Measurements from ENCODE around the gene NCOA3. TPM values are rescaled to one million over a fixed set of nuclear protein-coding genes. Genes with fewer than 3 reads are reported as not detected.

The NCOA3 gene
- total and polyA plus RNA-seq, 2 donors: 11.4 to 20.3 TPM

DNA sequence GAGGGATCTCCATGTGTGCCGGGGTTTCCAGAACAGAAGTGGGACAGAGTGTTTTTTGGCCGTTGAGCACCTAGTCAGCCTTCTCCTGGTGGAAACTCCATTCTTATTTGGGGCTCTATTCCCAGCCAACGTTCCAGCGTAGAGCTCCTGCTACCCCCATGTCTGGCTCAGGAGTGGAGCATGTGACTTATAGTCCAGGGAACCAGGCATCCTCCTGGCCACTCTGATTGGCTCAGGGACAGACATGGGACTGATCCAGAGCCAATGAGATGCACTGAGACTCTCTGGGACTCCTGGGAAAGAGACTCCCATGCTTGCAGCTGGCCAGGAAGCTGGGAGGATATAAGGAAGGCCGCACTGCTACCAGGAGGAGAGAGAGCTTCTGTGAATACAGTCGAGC lies 196.5 kb downstream of the NCOA3 start:
- H3K9me3 ChIP-seq (ENCODE audit: control insufficient read depth in 2 of 2, insufficient read depth in 1 of 2, low read length in 1 of 2): peaks cover 0 to 11% of the 10 kb centered on the region in 2 donors
- H3K4me1 ChIP-seq (ENCODE audit: control insufficient read depth in 2 of 2, insufficient read depth in 2 of 2, low read length in 2 of 2): no peaks in the 10 kb centered on the region
- H3K4me3 ChIP-seq (ENCODE audit: low read length in 2 of 2): no peak overlapping the region
- no peaks in the 10 kb centered on the region for H3K27me3 ChIP-seq (ENCODE audit: control insufficient read depth in 2 of 2, insufficient read depth in 1 of 2, low read length in 1 of 2)
- no peak overlapping the region for H3K27ac ChIP-seq (ENCODE audit: low read depth in 1 of 2, low read length in 1 of 2)
- H3K36me3 ChIP-seq (ENCODE audit: control insufficient read depth in 2 of 2, insufficient read depth in 2 of 2, low read length in 1 of 2): no peaks in the 10 kb centered on the region
- DNase-seq (ENCODE audit: low read depth in 6 of 9, low spot score in 9 of 9): no peak
- WGBS: 97% methylated on average over 6 of the region's 6 CpGs

DNA sequence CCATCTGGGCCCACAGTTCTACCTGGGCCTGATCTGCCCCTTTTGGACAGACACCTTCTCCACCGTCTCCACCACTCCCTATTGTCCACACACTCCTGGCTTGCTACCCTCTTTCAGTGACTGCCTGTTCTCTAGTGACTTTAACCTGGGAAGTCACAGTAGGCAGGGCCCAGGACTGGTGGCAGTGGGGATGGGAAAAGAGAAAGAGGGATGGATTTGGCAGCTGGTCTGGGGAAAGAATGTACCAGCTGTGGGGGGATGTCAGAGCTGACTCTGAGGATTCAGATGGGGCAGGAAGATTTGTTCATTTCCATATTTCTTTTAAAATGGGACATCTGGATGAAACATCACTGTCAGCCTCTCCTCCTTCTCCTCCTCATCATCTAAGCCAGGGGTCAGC lies 198.1 kb downstream of the NCOA3 start:
- H3K27ac ChIP-seq (ENCODE audit: low read depth in 1 of 2, low read length in 1 of 2): no peak overlapping the region
- no peak overlapping the region for H3K4me3 ChIP-seq (ENCODE audit: low read length in 2 of 2)
- no peak for DNase-seq (ENCODE audit: low read depth in 6 of 9, low spot score in 9 of 9)
- H3K36me3 ChIP-seq (ENCODE audit: control insufficient read depth in 2 of 2, insufficient read depth in 2 of 2, low read length in 1 of 2): no peaks in the 10 kb centered on the region
- H3K27me3 ChIP-seq (ENCODE audit: control insufficient read depth in 2 of 2, insufficient read depth in 1 of 2, low read length in 1 of 2): no peaks in the 10 kb centered on the region
- 95% methylated on average over 1 of the region's 1 CpG for whole genome bisulfite sequencing
- H3K9me3 ChIP-seq (ENCODE audit: control insufficient read depth in 2 of 2, insufficient read depth in 1 of 2, low read length in 1 of 2): no peaks in the 10 kb centered on the region
- no peaks in the 10 kb centered on the region for H3K4me1 ChIP-seq (ENCODE audit: control insufficient read depth in 2 of 2, insufficient read depth in 2 of 2, low read length in 2 of 2)

DNA sequence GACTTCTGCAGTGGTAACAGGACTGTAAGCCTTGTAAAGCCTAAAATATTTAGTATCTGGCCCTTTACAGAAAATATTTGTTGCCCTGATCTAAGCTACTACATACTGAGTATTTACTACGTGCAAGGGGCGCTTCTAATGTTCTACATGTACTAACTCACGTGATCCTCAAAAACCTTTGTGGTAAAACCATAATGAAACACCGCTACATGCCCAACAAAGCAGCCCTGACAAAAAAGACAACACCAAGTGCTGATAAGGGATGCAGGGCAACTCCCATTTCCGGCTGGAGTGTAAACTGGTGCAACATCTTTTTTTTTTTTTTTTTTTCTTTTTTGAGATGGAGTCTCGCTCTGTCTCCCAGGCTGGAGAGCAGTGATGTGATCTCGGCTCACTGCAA lies 198.6 kb downstream of the NCOA3 start:
- Histone ChIP-seq H3K4me3 (ENCODE audit: low read length in 2 of 2) (no peak overlapping the region), H3K27ac (ENCODE audit: low read depth in 1 of 2, low read length in 1 of 2) (no peak overlapping the region), H3K27me3 (ENCODE audit: control insufficient read depth in 2 of 2, insufficient read depth in 1 of 2, low read length in 1 of 2) (no peaks in the 10 kb centered on the region), H3K4me1 (ENCODE audit: control insufficient read depth in 2 of 2, insufficient read depth in 2 of 2, low read length in 2 of 2) (no peaks in the 10 kb centered on the region), H3K9me3 (ENCODE audit: control insufficient read depth in 2 of 2, insufficient read depth in 1 of 2, low read length in 1 of 2) (no peaks in the 10 kb centered on the region), H3K36me3 (ENCODE audit: control insufficient read depth in 2 of 2, insufficient read depth in 2 of 2, low read length in 1 of 2) (no peaks in the 10 kb centered on the region)
- WGBS: 83% methylated on average over 7 of the region's 7 CpGs
- DNase-seq (ENCODE audit: low read depth in 6 of 9, low spot score in 9 of 9): no peak

DNA sequence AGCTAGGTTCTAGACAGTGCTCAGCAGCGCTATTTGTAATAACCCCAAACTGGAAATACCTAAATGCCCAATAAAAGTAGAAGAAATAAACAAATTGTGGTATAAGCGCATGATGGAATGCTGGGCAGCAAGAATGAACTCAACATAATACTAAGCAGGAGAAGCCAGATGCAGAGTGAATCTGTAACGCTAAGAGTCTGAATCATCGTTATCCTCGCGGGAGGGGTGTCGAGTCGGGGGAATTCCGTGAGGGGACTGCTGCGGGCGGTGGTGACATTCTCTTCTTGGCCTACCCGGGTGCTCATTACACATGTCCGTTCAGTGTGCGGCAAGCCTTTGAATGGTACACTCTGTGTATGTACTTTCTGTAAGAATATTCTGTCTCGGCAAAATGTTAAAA lies 199.9 kb downstream of the NCOA3 start:
- WGBS: 97% methylated on average over 15 of the region's 15 CpGs
- Histone ChIP-seq H3K4me3 (ENCODE audit: low read length in 2 of 2) (no peak overlapping the region), H3K27ac (ENCODE audit: low read depth in 1 of 2, low read length in 1 of 2) (no peak overlapping the region), H3K27me3 (ENCODE audit: control insufficient read depth in 2 of 2, insufficient read depth in 1 of 2, low read length in 1 of 2) (no peaks in the 10 kb centered on the region), H3K4me1 (ENCODE audit: control insufficient read depth in 2 of 2, insufficient read depth in 2 of 2, low read length in 2 of 2) (no peaks in the 10 kb centered on the region), H3K9me3 (ENCODE audit: control insufficient read depth in 2 of 2, insufficient read depth in 1 of 2, low read length in 1 of 2) (no peaks in the 10 kb centered on the region), H3K36me3 (ENCODE audit: control insufficient read depth in 2 of 2, insufficient read depth in 2 of 2, low read length in 1 of 2) (no peaks in the 10 kb centered on the region)
- DNase-seq (ENCODE audit: low read depth in 6 of 9, low spot score in 9 of 9): no peak

DNA sequence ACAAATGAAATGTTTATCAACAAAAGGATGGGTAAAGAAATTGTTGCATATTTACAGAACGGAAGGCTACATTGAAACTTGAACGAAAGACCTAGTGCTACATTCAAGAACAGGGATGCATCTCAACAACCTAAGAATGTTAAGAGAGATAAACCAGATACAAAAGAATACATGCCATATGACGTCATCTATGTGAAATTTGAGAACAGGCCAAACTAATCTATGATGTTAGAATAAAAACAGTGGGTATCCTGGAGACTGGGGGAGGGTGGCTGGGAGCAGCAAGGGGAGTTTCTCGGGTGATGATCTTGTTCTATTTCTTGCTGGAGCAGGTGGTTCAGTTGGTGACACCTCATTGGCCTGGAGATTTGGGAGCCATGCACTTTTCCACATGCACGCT lies 202.1 kb downstream of the NCOA3 start:
- H3K27ac ChIP-seq (ENCODE audit: low read depth in 1 of 2, low read length in 1 of 2): no peak overlapping the region
- 88% methylated on average over 5 of the region's 5 CpGs for WGBS
- no peaks in the 10 kb centered on the region for H3K36me3 ChIP-seq (ENCODE audit: control insufficient read depth in 2 of 2, insufficient read depth in 2 of 2, low read length in 1 of 2)
- no peaks in the 10 kb centered on the region for H3K4me1 ChIP-seq (ENCODE audit: control insufficient read depth in 2 of 2, insufficient read depth in 2 of 2, low read length in 2 of 2)
- H3K9me3 ChIP-seq (ENCODE audit: control insufficient read depth in 2 of 2, insufficient read depth in 1 of 2, low read length in 1 of 2): no peaks in the 10 kb centered on the region
- DNase-seq (ENCODE audit: low read depth in 6 of 9, low spot score in 9 of 9): no peak
- no peaks in the 10 kb centered on the region for H3K27me3 ChIP-seq (ENCODE audit: control insufficient read depth in 2 of 2, insufficient read depth in 1 of 2, low read length in 1 of 2)
- H3K4me3 ChIP-seq (ENCODE audit: low read length in 2 of 2): no peak overlapping the region

- DNase-seq (ENCODE audit: low read depth in 6 of 9, low spot score in 9 of 9): no peak
- Histone ChIP-seq H3K9me3 (ENCODE audit: control insufficient read depth in 2 of 2, insufficient read depth in 1 of 2, low read length in 1 of 2) (no peaks in the 10 kb centered on the region), H3K27ac (ENCODE audit: low read depth in 1 of 2, low read length in 1 of 2) (no peak overlapping the region), H3K4me3 (ENCODE audit: low read length in 2 of 2) (no peak overlapping the region), H3K27me3 (ENCODE audit: control insufficient read depth in 2 of 2, insufficient read depth in 1 of 2, low read length in 1 of 2) (no peaks in the 10 kb centered on the region), H3K36me3 (ENCODE audit: control insufficient read depth in 2 of 2, insufficient read depth in 2 of 2, low read length in 1 of 2) (no peaks in the 10 kb centered on the region), H3K4me1 (ENCODE audit: control insufficient read depth in 2 of 2, insufficient read depth in 2 of 2, low read length in 2 of 2) (no peaks in the 10 kb centered on the region)
- WGBS: 94% methylated on average over 15 of the region's 15 CpGs
Observed at GRCh38 chr20:47704746-47705496, 203.2 kb downstream of the NCOA3 start.

DNA sequence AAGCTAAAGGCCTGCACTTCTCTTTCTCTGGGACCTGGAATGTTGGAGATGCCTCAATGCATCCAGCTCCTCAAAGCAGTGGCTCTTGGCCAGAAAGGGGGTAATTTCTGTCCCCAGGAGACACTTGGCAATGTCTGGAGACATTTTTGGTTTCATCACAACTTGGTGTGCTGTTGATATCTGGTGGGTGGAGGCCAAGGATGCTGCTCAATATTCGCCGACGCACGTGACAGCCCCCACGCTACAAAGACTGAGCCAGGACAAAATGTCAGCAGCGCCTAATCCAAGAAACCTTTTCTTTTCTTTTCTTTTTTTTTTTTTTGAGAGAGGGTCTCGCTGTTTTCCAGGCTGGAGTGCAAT lies 203.8 kb downstream of the NCOA3 start:
- Histone ChIP-seq H3K36me3 (ENCODE audit: control insufficient read depth in 2 of 2, insufficient read depth in 2 of 2, low read length in 1 of 2) (no peaks in the 10 kb centered on the region), H3K9me3 (ENCODE audit: control insufficient read depth in 2 of 2, insufficient read depth in 1 of 2, low read length in 1 of 2) (no peaks in the 10 kb centered on the region), H3K27ac (ENCODE audit: low read depth in 1 of 2, low read length in 1 of 2) (no peak overlapping the region), H3K4me1 (ENCODE audit: control insufficient read depth in 2 of 2, insufficient read depth in 2 of 2, low read length in 2 of 2) (no peaks in the 10 kb centered on the region), H3K4me3 (ENCODE audit: low read length in 2 of 2) (no peak overlapping the region), H3K27me3 (ENCODE audit: control insufficient read depth in 2 of 2, insufficient read depth in 1 of 2, low read length in 1 of 2) (no peaks in the 10 kb centered on the region)
- WGBS: 97% methylated on average over 7 of the region's 7 CpGs
- no peak for DNase-seq (ENCODE audit: low read depth in 6 of 9, low spot score in 9 of 9)

- H3K4me1 ChIP-seq (ENCODE audit: control insufficient read depth in 2 of 2, insufficient read depth in 2 of 2, low read length in 2 of 2): no peaks in the 10 kb centered on the region
- H3K27me3 ChIP-seq (ENCODE audit: control insufficient read depth in 2 of 2, insufficient read depth in 1 of 2, low read length in 1 of 2): no peaks in the 10 kb centered on the region
- DNase-seq (ENCODE audit: low read depth in 6 of 9, low spot score in 9 of 9): no peak
- no peaks in the 10 kb centered on the region for H3K9me3 ChIP-seq (ENCODE audit: control insufficient read depth in 2 of 2, insufficient read depth in 1 of 2, low read length in 1 of 2)
- no peaks in the 10 kb centered on the region for H3K36me3 ChIP-seq (ENCODE audit: control insufficient read depth in 2 of 2, insufficient read depth in 2 of 2, low read length in 1 of 2)
- no peak overlapping the region for H3K27ac ChIP-seq (ENCODE audit: low read depth in 1 of 2, low read length in 1 of 2)
- H3K4me3 ChIP-seq (ENCODE audit: low read length in 2 of 2): no peak overlapping the region
- 92% methylated on average over 5 of the region's 5 CpGs for WGBS
Observed at GRCh38 chr20:47706345-47706744, 204.7 kb downstream of the NCOA3 start.
